Measurements from ENCODE around the gene DCAF4. TPM values are rescaled to one million over a fixed set of nuclear protein-coding genes. Genes with fewer than 3 reads are reported as not detected.

The DCAF4 gene
- total and polyA plus RNA-seq, 3 experiments from 2014 or later, result 7.3 to 26.8 (median 22.5) TPM

- Mint-ChIP-seq H3K9me3 (no peaks in the 10 kb centered on the region), H3K4me3 (no peak overlapping the region), H3K4me1 (peaks cover 0 to 24% (median 2%) of the 10 kb centered on the region in 3 donors), H3K36me3 (peaks cover 6 to 49% (median 14%) of the 10 kb centered on the region in 3 donors), H3K27me3 (peaks cover 0 to 1% of the 10 kb centered on the region in 2 donors), H3K27ac (peak overlapping the region in 6 of 8 donors; percentile 26 to 66 (median 44))
- H3K9me3 ChIP-seq (ENCODE audit: low read length), result no peaks in the 10 kb centered on the region
- ChIA-PET CTCF (no interaction called here), POLR2A (no interaction called here)
- no peaks in the 10 kb centered on the region for H3K27me3 ChIP-seq (ENCODE audit: insufficient read depth, low read length, poor library complexity, severe bottlenecking)
- no peaks in the 10 kb centered on the region for H3K4me1 ChIP-seq (ENCODE audit: insufficient read depth, low read length)
- DNase-seq, result no peak
- no peak overlapping the region for H3K27ac ChIP-seq (ENCODE audit: low read depth, low read length)
- H3K36me3 ChIP-seq (ENCODE audit: insufficient read depth, low read length), result no peaks in the 10 kb centered on the region
- no peak overlapping the region for H3K4me3 ChIP-seq (ENCODE audit: low read length)
Measured at GRCh38 chr14:72965249-72965648, 39.0 kb downstream of the DCAF4 start.

DNA sequence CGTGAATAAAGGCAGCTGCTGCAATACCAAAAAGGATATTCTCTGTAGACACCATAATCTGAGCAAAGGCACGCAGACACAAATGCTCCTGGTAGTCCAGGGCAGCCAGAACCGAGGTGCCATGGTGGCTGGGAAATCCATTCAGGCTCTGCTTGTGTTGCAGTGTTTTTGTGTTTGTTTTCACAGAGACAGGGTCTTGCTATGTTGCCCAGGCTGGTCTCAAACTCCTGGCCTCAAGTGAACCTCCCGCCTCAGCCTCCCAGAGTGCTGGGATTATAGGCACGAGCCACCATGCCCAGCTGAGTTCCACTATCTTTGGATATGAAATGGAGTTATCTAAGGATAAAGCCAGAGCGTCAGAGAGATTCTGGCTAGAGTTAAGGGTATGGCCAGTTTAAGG, 39.8 kb downstream of the DCAF4 start:
- Mint-ChIP-seq H3K9me3 (no peaks in the 10 kb centered on the region), H3K27ac (peak overlapping the region in 2 of 8 donors; percentile 26 to 35), H3K4me3 (no peak overlapping the region), H3K27me3 (peaks cover 0 to 1% of the 10 kb centered on the region in 2 donors), H3K36me3 (peaks cover 6 to 49% (median 14%) of the 10 kb centered on the region in 3 donors), H3K4me1 (peaks cover 0 to 24% (median 2%) of the 10 kb centered on the region in 3 donors)
- DNase-seq, result no peak
- Histone ChIP-seq H3K9me3 (ENCODE audit: low read length) (no peaks in the 10 kb centered on the region), H3K36me3 (ENCODE audit: insufficient read depth, low read length) (no peaks in the 10 kb centered on the region), H3K27ac (ENCODE audit: low read depth, low read length) (no peak overlapping the region), H3K27me3 (ENCODE audit: insufficient read depth, low read length, poor library complexity, severe bottlenecking) (no peaks in the 10 kb centered on the region), H3K4me1 (ENCODE audit: insufficient read depth, low read length) (no peaks in the 10 kb centered on the region), H3K4me3 (ENCODE audit: low read length) (no peak overlapping the region)
- ChIA-PET CTCF (no interaction called here), POLR2A (no interaction called here)

DNA sequence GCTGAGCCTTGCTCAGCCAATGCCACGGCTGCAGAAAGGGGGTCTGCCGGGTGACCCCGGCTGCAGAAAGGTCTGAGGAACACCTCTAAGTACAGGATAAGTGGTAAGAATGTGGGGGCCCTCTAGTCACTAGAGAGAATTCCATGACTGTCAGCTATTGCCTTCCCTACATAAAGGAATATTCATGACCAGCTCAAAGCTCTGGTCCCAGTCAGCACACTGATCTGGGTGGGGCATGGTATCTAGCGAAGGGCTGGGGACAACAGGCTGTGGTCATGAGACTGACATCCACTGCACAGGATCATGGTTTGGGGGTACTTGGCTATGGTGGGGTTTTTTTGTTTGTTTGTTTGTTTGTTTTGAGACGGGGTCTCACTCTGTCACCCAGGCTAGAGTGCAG, 42.1 kb downstream of the DCAF4 start:
- no peaks in the 10 kb centered on the region for H3K27me3 ChIP-seq (ENCODE audit: insufficient read depth, low read length, poor library complexity, severe bottlenecking)
- Mint-ChIP-seq H3K4me1 (peaks cover 0 to 20% (median 2%) of the 10 kb centered on the region in 3 donors), H3K9me3 (no peaks in the 10 kb centered on the region), H3K27ac (peak overlapping the region in 2 of 8 donors; percentile 55 to 82), H3K36me3 (peaks cover 6 to 53% (median 9%) of the 10 kb centered on the region in 3 donors), H3K4me3 (no peak overlapping the region), H3K27me3 (peaks cover 0 to 1% of the 10 kb centered on the region in 2 donors)
- H3K9me3 ChIP-seq (ENCODE audit: low read length), result no peaks in the 10 kb centered on the region
- H3K27ac ChIP-seq (ENCODE audit: low read depth, low read length), result no peak overlapping the region
- no peak for DNase-seq
- POLR2A ChIA-PET, result no interaction called here
- CTCF ChIA-PET, result no interaction called here
- H3K36me3 ChIP-seq (ENCODE audit: insufficient read depth, low read length), result no peaks in the 10 kb centered on the region
- no peak overlapping the region for H3K4me3 ChIP-seq (ENCODE audit: low read length)
- no peaks in the 10 kb centered on the region for H3K4me1 ChIP-seq (ENCODE audit: insufficient read depth, low read length)

DNA sequence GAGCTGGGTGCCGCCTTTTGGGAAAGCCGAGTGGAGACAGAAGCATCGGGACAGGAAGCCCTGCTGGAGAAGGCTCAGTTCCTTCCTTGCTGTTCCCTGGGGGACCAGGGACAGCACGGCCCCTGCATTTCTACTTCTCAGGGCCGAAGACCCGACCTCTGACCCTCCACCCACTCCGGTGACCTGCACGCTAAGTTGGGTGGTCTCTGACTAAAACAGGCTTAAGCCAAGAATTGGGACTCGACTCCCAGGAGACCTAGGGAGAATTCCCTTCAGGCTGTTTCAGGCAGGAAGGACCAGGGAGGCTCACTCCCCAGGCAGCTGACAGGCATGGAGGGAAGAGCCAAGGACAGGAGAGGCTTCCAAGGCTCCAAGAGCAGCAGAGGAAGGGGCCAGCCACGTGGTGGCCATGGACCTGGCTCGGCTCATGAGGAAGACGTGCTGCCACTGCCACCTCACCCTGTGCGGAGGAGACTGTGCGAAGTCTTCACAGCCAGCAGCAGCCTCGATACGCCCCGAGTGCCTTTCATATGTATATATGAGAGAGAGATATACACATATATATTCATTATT, 43.9 kb downstream of the DCAF4 start:
- Mint-ChIP-seq H3K4me3 (no peak overlapping the region), H3K27me3 (peaks cover 0 to 1% of the 10 kb centered on the region in 2 donors), H3K9me3 (no peaks in the 10 kb centered on the region), H3K27ac (no peak overlapping the region), H3K4me1 (peaks cover 0 to 7% (median under 1%) of the 10 kb centered on the region in 3 donors), H3K36me3 (peaks cover 6 to 69% (median 14%) of the 10 kb centered on the region in 3 donors)
- H3K4me3 ChIP-seq (ENCODE audit: low read length), result no peak overlapping the region
- H3K27ac ChIP-seq (ENCODE audit: low read depth, low read length), result no peak overlapping the region
- ChIA-PET POLR2A (no interaction called here), CTCF (no interaction called here)
- H3K4me1 ChIP-seq (ENCODE audit: insufficient read depth, low read length), result no peaks in the 10 kb centered on the region
- DNase-seq, result no peak
- H3K9me3 ChIP-seq (ENCODE audit: low read length), result no peaks in the 10 kb centered on the region
- peaks cover 10% of the 10 kb centered on the region for H3K36me3 ChIP-seq (ENCODE audit: insufficient read depth, low read length)
- H3K27me3 ChIP-seq (ENCODE audit: insufficient read depth, low read length, poor library complexity, severe bottlenecking), result no peaks in the 10 kb centered on the region

- no peak overlapping the region for H3K27ac ChIP-seq (ENCODE audit: low read depth, low read length)
- H3K4me1 Mint-ChIP-seq, result no peaks in the 10 kb centered on the region
- no peak for DNase-seq
- ChIA-PET CTCF (no interaction called here), POLR2A (no interaction called here)
- no peaks in the 10 kb centered on the region for H3K27me3 ChIP-seq (ENCODE audit: insufficient read depth, low read length, poor library complexity, severe bottlenecking)
- peaks cover 0 to 1% of the 10 kb centered on the region in 2 donors for H3K27me3 Mint-ChIP-seq
- H3K9me3 Mint-ChIP-seq, result no peaks in the 10 kb centered on the region
- H3K4me3 ChIP-seq (ENCODE audit: low read length), result no peak overlapping the region
- H3K36me3 Mint-ChIP-seq, result peaks cover 6 to 76% (median 18%) of the 10 kb centered on the region in 3 donors
- H3K27ac Mint-ChIP-seq, result no peak overlapping the region
- no peak overlapping the region for H3K4me3 Mint-ChIP-seq
- H3K4me1 ChIP-seq (ENCODE audit: insufficient read depth, low read length), result no peaks in the 10 kb centered on the region
- peaks cover 18% of the 10 kb centered on the region for H3K36me3 ChIP-seq (ENCODE audit: insufficient read depth, low read length)
- no peaks in the 10 kb centered on the region for H3K9me3 ChIP-seq (ENCODE audit: low read length)
Measured at GRCh38 chr14:72970824-72971434, 44.7 kb downstream of the DCAF4 start.

- no peak overlapping the region for H3K27ac ChIP-seq (ENCODE audit: low read depth, low read length)
- Mint-ChIP-seq H3K27ac (no peak overlapping the region), H3K4me3 (no peak overlapping the region), H3K4me1 (no peaks in the 10 kb centered on the region), H3K9me3 (no peaks in the 10 kb centered on the region), H3K36me3 (peaks cover 5 to 88% (median 14%) of the 10 kb centered on the region in 3 donors), H3K27me3 (no peaks in the 10 kb centered on the region)
- DNase-seq, result no peak
- H3K9me3 ChIP-seq (ENCODE audit: low read length), result no peaks in the 10 kb centered on the region
- H3K27me3 ChIP-seq (ENCODE audit: insufficient read depth, low read length, poor library complexity, severe bottlenecking), result no peaks in the 10 kb centered on the region
- no peak overlapping the region for H3K4me3 ChIP-seq (ENCODE audit: low read length)
- H3K36me3 ChIP-seq (ENCODE audit: insufficient read depth, low read length), result peaks cover 23% of the 10 kb centered on the region
- no peaks in the 10 kb centered on the region for H3K4me1 ChIP-seq (ENCODE audit: insufficient read depth, low read length)
- POLR2A ChIA-PET, result interaction anchor here (0.6 kb wide), 1 partner anchor 65 kb away, joined by 3 read pairs; no protein-coding TSS in a partner anchor
- CTCF ChIA-PET, result interaction anchor here (2.2 kb wide), 1 partner anchor 26 kb away, joined by 6 read pairs; no protein-coding TSS in a partner anchor
Measured at GRCh38 chr14:72974661-72975060, 48.4 kb downstream of the DCAF4 start.

DNA sequence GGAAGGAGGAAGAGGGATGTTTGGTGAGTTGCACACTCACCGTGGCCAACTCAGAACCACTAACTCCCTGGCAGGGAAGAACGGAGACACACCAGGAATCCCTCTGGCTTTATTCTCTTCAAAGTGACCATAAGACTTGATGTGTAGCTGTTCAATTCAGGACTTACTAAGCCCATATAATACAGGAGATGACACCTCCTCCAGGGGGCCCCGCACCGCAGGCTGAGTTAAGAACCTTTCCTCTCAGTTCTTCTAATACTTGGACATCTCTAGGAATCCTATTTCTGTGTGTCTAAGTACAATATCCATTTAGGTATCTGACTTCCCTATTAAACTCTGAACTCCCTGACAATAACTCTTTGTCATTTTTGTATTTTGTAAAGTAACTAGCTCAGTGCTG, 49.5 kb downstream of the DCAF4 start:
- Histone ChIP-seq H3K9me3 (ENCODE audit: low read length) (no peaks in the 10 kb centered on the region), H3K27ac (ENCODE audit: low read depth, low read length) (no peak overlapping the region), H3K27me3 (ENCODE audit: insufficient read depth, low read length, poor library complexity, severe bottlenecking) (no peaks in the 10 kb centered on the region), H3K4me3 (ENCODE audit: low read length) (no peak overlapping the region), H3K4me1 (ENCODE audit: insufficient read depth, low read length) (no peaks in the 10 kb centered on the region), H3K36me3 (ENCODE audit: insufficient read depth, low read length) (peaks cover 26% of the 10 kb centered on the region)
- no peaks in the 10 kb centered on the region for H3K9me3 Mint-ChIP-seq
- DNase-seq, result no peak
- ChIA-PET POLR2A (no interaction called here), CTCF (interaction anchor here (2.2 kb wide), 1 partner anchor 27 kb away, joined by 6 read pairs; no protein-coding TSS in a partner anchor)
- peaks cover 0 to 1% (median 0%) of the 10 kb centered on the region in 3 donors for H3K4me1 Mint-ChIP-seq
- peak overlapping the region in 1 of 8 donors; percentile 23 for H3K27ac Mint-ChIP-seq
- no peaks in the 10 kb centered on the region for H3K27me3 Mint-ChIP-seq
- H3K4me3 Mint-ChIP-seq, result no peak overlapping the region
- H3K36me3 Mint-ChIP-seq, result peaks cover 5 to 84% (median 17%) of the 10 kb centered on the region in 3 donors

DNA sequence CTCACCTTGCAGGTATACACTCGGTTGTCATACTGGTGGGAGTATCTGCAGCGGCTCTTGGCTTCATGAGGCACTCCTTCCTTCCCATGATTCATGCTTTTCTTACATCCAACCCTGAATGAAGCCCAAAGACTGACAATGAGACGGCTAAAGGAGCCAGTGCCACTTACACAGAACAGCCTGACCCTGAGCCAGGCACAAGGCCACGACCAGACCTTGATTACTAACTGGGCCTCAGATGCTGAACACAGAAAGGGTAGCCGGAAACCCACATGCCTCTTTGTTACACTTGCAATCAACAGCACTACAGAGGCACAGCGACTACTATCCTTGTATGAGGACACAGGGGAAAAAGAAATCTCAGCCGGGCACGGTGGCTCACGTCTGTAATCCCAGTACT, 52.6 kb downstream of the DCAF4 start:
- H3K27me3 Mint-ChIP-seq, result no peaks in the 10 kb centered on the region
- H3K36me3 ChIP-seq (ENCODE audit: insufficient read depth, low read length), result peaks cover 26% of the 10 kb centered on the region
- H3K4me1 Mint-ChIP-seq, result peaks cover 0 to 1% (median 0%) of the 10 kb centered on the region in 3 donors
- H3K4me3 ChIP-seq (ENCODE audit: low read length), result no peak overlapping the region
- H3K36me3 Mint-ChIP-seq, result peaks cover 16 to 80% (median 20%) of the 10 kb centered on the region in 3 donors
- DNase-seq, result no peak
- H3K27me3 ChIP-seq (ENCODE audit: insufficient read depth, low read length, poor library complexity, severe bottlenecking), result no peaks in the 10 kb centered on the region
- ChIA-PET CTCF (no interaction called here), POLR2A (no interaction called here)
- no peaks in the 10 kb centered on the region for H3K4me1 ChIP-seq (ENCODE audit: insufficient read depth, low read length)
- H3K27ac Mint-ChIP-seq, result peak overlapping the region in 1 of 8 donors; percentile 64
- no peaks in the 10 kb centered on the region for H3K9me3 Mint-ChIP-seq
- no peak overlapping the region for H3K4me3 Mint-ChIP-seq
- no peaks in the 10 kb centered on the region for H3K9me3 ChIP-seq (ENCODE audit: low read length)
- H3K27ac ChIP-seq (ENCODE audit: low read depth, low read length), result no peak overlapping the region
